Stomach (tissue), 4 donors: ENCODE results near the gene SYNE2.

Source experiments
- CTCF ChIP-seq, 7 experiments: fragments of 450-650 bp in 4 of 7; fragments of 200-600 bp in 3 of 7; sonication (generic) in 3 of 7; IDR thresholded peaks; one replicate each; pipeline ENCODE4 v1.5.1; 2016 to 2019; ENCODE audit warnings: antibody characterized with exemption in 7 of 7, control low read depth in 2 of 7, mild to moderate bottlenecking in 1 of 7
- EP300 ChIP-seq: sonication (generic); formaldehyde crosslinking; IDR thresholded peaks from one replicate; pipeline ENCODE4 v1.6.1; 2017; ENCODE audit warnings: antibody characterized with exemption
- POLR2A ChIP-seq, 4 donors: fragments of 450-650 bp; IDR thresholded peaks; one replicate each; pipeline ENCODE4 v1.6.1; 2016; ENCODE audit warnings: antibody characterized with exemption in 4 of 4, control low read depth in 2 of 4, mild to moderate bottlenecking in 1 of 4, moderate library complexity in 1 of 4
- POLR2AphosphoS5 ChIP-seq, 3 donors: sonication (generic); formaldehyde crosslinking; IDR thresholded peaks; one replicate each; pipeline ENCODE4 v1.6.1; 2016; ENCODE audit warnings: antibody characterized with exemption in 3 of 3

- TF ChIP-seq CTCF (IDR thresholded peaks at IDR 0.05) (no peak), POLR2A (IDR thresholded peaks at IDR 0.05) (no peak), POLR2AphosphoS5 (IDR thresholded peaks at IDR 0.05) (no peak), EP300 (no peak)
These were observed 235.8 kb downstream of the SYNE2 start for GRCh38 chr14:64088647-64088964.
